SH-SY5Y (cell line): Measurements from ENCODE around the gene HOXA4.

Source experiments
- GATA2 ChIP-seq: IDR thresholded peaks from 2 replicates; pipeline ENCODE4 v1.6.1; 2011; ENCODE audit warnings: mild to moderate bottlenecking, low read depth, low read length
- GATA3 ChIP-seq: IDR thresholded peaks from 2 replicates; pipeline ENCODE4 v1.6.1; 2011; ENCODE audit warnings: low read depth, mild to moderate bottlenecking, low read length, moderate library complexity

GRCh38 chr7:27148031-27148755 lies 17.6 kb upstream of the HOXA4 start:
- TF ChIP-seq GATA2 (no peak), GATA3 (no peak)
